PC-3 (cell line): ENCODE data around the gene ZNF584. TPM values are rescaled to one million over a fixed set of nuclear protein-coding genes. Genes with fewer than 3 reads are reported as not detected.

ENCODE experiments used
- ATAC-seq: fragments of 200-7000 bp; cut with Tn5 transposase; 2 replicates; pipeline ENCODE4 v1.9.1; 2020; ENCODE audit warnings: mild to moderate bottlenecking, moderate library complexity
- BruUV-seq: library from RNA; stranded (reverse); fragments of 400-500 nt; replicated peaks from 2 replicates; lab custom pipeline; 2021; lab: Mats Ljungman, UMichigan
- CTCF ChIA-PET: fragments of 300-600 bp; sonication (Branson Sonifier 250); formaldehyde crosslinking; loops from one replicate; lab custom pipeline; 2022; ENCODE audit warnings: antibody characterized with exemption; lab: Charles Lee
- POLR2A ChIA-PET: fragments of 300-600 bp; sonication (Branson Sonifier 250); formaldehyde crosslinking; loops from one replicate; lab custom pipeline; 2022; ENCODE audit warnings: antibody characterized with exemption; ENCODE audit not compliant: unreplicated experiment; lab: Charles Lee
- DNase-seq: peaks from one replicate; pipeline ENCODE4 v3.0.0-alpha.2; 2015
- H2AFZ ChIP-seq: fragments of 300-600 bp; sonication (generic); 2 replicates; pipeline ENCODE4 v1.6.0; 2016; ENCODE audit warnings: antibody characterized with exemption, low read length
- H3F3A ChIP-seq: fragments of 300-600 bp; sonication (generic); one replicate; pipeline ENCODE4 v1.6.0; 2017; ENCODE audit warnings: antibody characterized with exemption, low read length, control low read depth, mild to moderate bottlenecking; ENCODE audit not compliant: unreplicated experiment
- H3K27ac ChIP-seq: fragments of 300-600 bp; sonication (generic); 2 replicates; pipeline ENCODE4 v1.5.1; 2016; ENCODE audit warnings: mild to moderate bottlenecking, low read length
- H3K27me3 ChIP-seq: fragments of 300-600 bp; sonication (generic); 2 replicates; pipeline ENCODE4 v1.6.1; 2016; ENCODE audit warnings: low read length, mixed read lengths
- H3K36me3 ChIP-seq: fragments of 300-600 bp; sonication (generic); 2 replicates; pipeline ENCODE4 v1.6.1; 2016; ENCODE audit warnings: low read depth, mixed run types, low read length, mixed read lengths
- H3K4me1 ChIP-seq: fragments of 300-600 bp; sonication (generic); 2 replicates; pipeline ENCODE4 v1.5.1; 2016; ENCODE audit warnings: low read length; ENCODE audit not compliant: insufficient read depth
- H3K4me2 ChIP-seq: fragments of 300-600 bp; sonication (generic); 2 replicates; pipeline ENCODE4 v1.6.0; 2016; ENCODE audit warnings: low read length
- H3K4me3 ChIP-seq: fragments of 300-600 bp; sonication (generic); 2 replicates; pipeline ENCODE4 v1.5.1; 2016; ENCODE audit warnings: mild to moderate bottlenecking, low read length, mixed read lengths
- H3K79me2 ChIP-seq: fragments of 300-600 bp; sonication (generic); 2 replicates; pipeline ENCODE4 v1.6.1; 2017; ENCODE audit warnings: low read length, mixed read lengths
- H3K9ac ChIP-seq: fragments of 300-600 bp; sonication (generic); 2 replicates; pipeline ENCODE4 v1.6.0; 2016; ENCODE audit warnings: mild to moderate bottlenecking, low read length
- H3K9me2 ChIP-seq: fragments of 300-600 bp; sonication (generic); replicated peaks from 2 replicates; pipeline ENCODE4 v1.6.1; 2016; ENCODE audit warnings: mixed run types, low read length, mixed read lengths
- H3K9me3 ChIP-seq: fragments of 300-600 bp; sonication (generic); 2 replicates; pipeline ENCODE4 v1.6.1; 2016; ENCODE audit warnings: low read length, mixed read lengths
- H4K20me1 ChIP-seq: fragments of 300-600 bp; sonication (generic); 2 replicates; pipeline ENCODE4 v1.6.1; 2016; ENCODE audit warnings: low read length, mixed read lengths
- CTCF ChIP-seq: fragments of 300-600 bp; sonication (generic); conservative IDR thresholded peaks from 2 replicates; pipeline ENCODE4 v1.5.1; 2017; ENCODE audit warnings: antibody characterized with exemption, low read depth, mild to moderate bottlenecking, low read length
- EZH2 ChIP-seq: fragments of 300-600 bp; sonication (generic); IDR thresholded peaks from one replicate; pipeline ENCODE4 v1.6.1; 2017; ENCODE audit warnings: antibody characterized with exemption, mild to moderate bottlenecking, low read length; ENCODE audit not compliant: unreplicated experiment
- EZH2phosphoT487 ChIP-seq: fragments of 300-600 bp; sonication (generic); IDR thresholded peaks from 2 replicates; pipeline ENCODE4 v1.6.1; 2018; ENCODE audit warnings: mild to moderate bottlenecking, antibody characterized with exemption, low read length, borderline replicate concordance
- intact Hi-C: fragments of 100-400 bp; cut with micrococcal nuclease; formaldehyde crosslinking; loops from 2 replicates; pipeline ENCODE4 v1.9.0; 2023
- total RNA-seq: library from RNA; depleted of rRNA; stranded (reverse); fragments of >200 nt; gene quantifications from 2 replicates; pipeline ENCODE4 v1.2.3, GENCODE V29; 2014

Gene ZNF584
- total RNA-seq, 1 experiment from 2014 or later, result 49.2 TPM

- H3K4me3 ChIP-seq, result no peak overlapping the region
- peaks cover 16% of the 10 kb centered on the region for H3K4me1 ChIP-seq
- DNase-seq (peak; percentile 93), ATAC-seq (peak; percentile 99)
- peak overlapping the region; percentile 38 for H3K4me2 ChIP-seq
- H3K9me2 ChIP-seq, result no peaks in the 10 kb centered on the region
- peaks cover 7% of the 10 kb centered on the region for H3F3A ChIP-seq
- no peak overlapping the region for H2AFZ ChIP-seq
- no TSS peak for BruUV-seq
- H4K20me1 ChIP-seq, result 0 out of 2 replicates have a peak, but pooled peaks cover 5% of the 10 kb centered on the region
- no peak overlapping the region for H3K9ac ChIP-seq
- H3K27ac ChIP-seq, result peak overlapping the region; percentile 1; the same call in 1 of the 2 replicates
- intact Hi-C loops, result no loop called here
- ChIA-PET POLR2A (no interaction called here), CTCF (no interaction called here)
- TF ChIP-seq EZH2phosphoT487, result no peak
- TF ChIP-seq EZH2, result no peak
- no peak for TF ChIP-seq CTCF
- no peaks in the 10 kb centered on the region for H3K9me3 ChIP-seq
- no peaks in the 10 kb centered on the region for H3K79me2 ChIP-seq
- H3K27me3 ChIP-seq, result no peaks in the 10 kb centered on the region
- H3K36me3 ChIP-seq, result 0 out of 2 replicates have a peak, but pooled peaks cover 4% of the 10 kb centered on the region
Measured at GRCh38 chr19:58460039-58460438, 51.6 kb downstream of the ZNF584 start.

- Histone ChIP-seq H3K4me2 (peak overlapping the region; percentile 93), H3K4me1 (peaks cover 9% of the 10 kb centered on the region; the same call in 1 of the 2 replicates), H3K4me3 (peak overlapping the region; percentile 80), H3K9ac (peak overlapping the region; percentile 87), H3K79me2 (peaks cover 26% of the 10 kb centered on the region), H3F3A (no peaks in the 10 kb centered on the region), H3K27ac (no peak overlapping the region), H3K27me3 (no peaks in the 10 kb centered on the region), H2AFZ (peak overlapping the region; percentile 97), H3K36me3 (0 out of 2 replicates have a peak, but pooled peaks cover 6% of the 10 kb centered on the region), H3K9me2 (no peaks in the 10 kb centered on the region), H3K9me3 (no peaks in the 10 kb centered on the region), H4K20me1 (no peaks in the 10 kb centered on the region)
- ChIA-PET CTCF (interaction anchor here (0.6 kb wide), 1 partner anchor 621 kb away, joined by 4 read pairs; no protein-coding TSS in a partner anchor), POLR2A (no interaction called here)
- no peak for TF ChIP-seq EZH2phosphoT487
- no peak for DNase-seq
- ATAC-seq, result peak; percentile 49
- TSS peak; percentile 68 for BruUV-seq
- intact Hi-C loops, result loop anchor here (1.0 kb wide), 1 partner anchor 161 kb away; the partner anchor contains the start of gene ERVK3-1
Measured at GRCh38 chr19:58466089-58466759, 57.8 kb downstream of the ZNF584 start.

GRCh38 chr19:58466760-58467589 lies 58.5 kb downstream of the ZNF584 start, which contains the start of gene ZNF324:
TSS of gene ZNF324 (plus strand) at chr19:58467080. CDS start at chr19:58469186, 2,106 bp downstream.
- H4K20me1 ChIP-seq, result no peaks in the 10 kb centered on the region
- peak within 1 kb of the TSS; percentile 9; the same call in 1 of the 2 replicates for H3K27ac ChIP-seq
- H3K79me2 ChIP-seq, result peaks cover 26% of the 10 kb centered on the region
- H3K9me2 ChIP-seq, result no peaks in the 10 kb centered on the region
- POLR2A ChIA-PET, result no interaction called here
- no peaks in the 10 kb centered on the region for H3F3A ChIP-seq
- CTCF ChIA-PET, result interaction anchor here (0.6 kb wide), 1 partner anchor 622 kb away, joined by 4 read pairs; no protein-coding TSS in a partner anchor
- intact Hi-C loops, result loop anchor here (1.0 kb wide), 2 partner anchors 59 to 162 kb away; partner anchors contain the start of genes ERVK3-1 and ZNF584
- no peaks in the 10 kb centered on the region for H3K27me3 ChIP-seq
- H2AFZ ChIP-seq, result peak within 1 kb of the TSS; percentile 97
- no TSS peak for BruUV-seq
- 0 out of 2 replicates have a peak, but pooled peaks cover 6% of the 10 kb centered on the region for H3K36me3 ChIP-seq
- DNase-seq (peak; percentile 99), ATAC-seq (peak; percentile 94)
- peaks cover 9% of the 10 kb centered on the region; the same call in 1 of the 2 replicates for H3K4me1 ChIP-seq
- H3K4me2 ChIP-seq, result peak within 1 kb of the TSS; percentile 93
- TF ChIP-seq CTCF (peak; percentile 36), EZH2 (no peak), EZH2phosphoT487 (no peak)
- peak within 1 kb of the TSS; percentile 87 for H3K9ac ChIP-seq
- H3K4me3 ChIP-seq, result peak within 1 kb of the TSS; percentile 80
- no peaks in the 10 kb centered on the region for H3K9me3 ChIP-seq
